WTC11 (cell line): Measurements from ENCODE around the gene PLEKHA6. TPM values are rescaled to one million over a fixed set of nuclear protein-coding genes. Genes with fewer than 3 reads are reported as not detected.
A peak's percentile ranks its signal among the peaks of the same experiment; 100 is the strongest.

Experiments used
- ATAC-seq: fragments of 200-7000 bp; cut with Tn5 transposase; 2 replicates; pipeline ENCODE4 v1.10.0; 2021; ENCODE audit warnings: mild to moderate bottlenecking, moderate library complexity
- CTCF ChIA-PET: fragments of 300-600 bp; sonication (Branson Sonifier 250); formaldehyde crosslinking; loops from one replicate; lab custom pipeline; 2021; ENCODE audit warnings: antibody characterized with exemption; lab: Charles Lee
- POLR2A ChIA-PET: fragments of 350-600 bp; sonication (Branson Sonifier 250); formaldehyde crosslinking; loops from one replicate; lab custom pipeline; 2021; ENCODE audit warnings: antibody characterized with exemption; lab: Charles Lee
- DNase-seq: peaks from one replicate; pipeline ENCODE4 v3.0.0; 2021; ENCODE audit warnings: low spot score
- H3K27ac Mint-ChIP-seq: 2 replicates; pipeline ENCODE4 v1.8.0; 2021; ENCODE audit warnings: mixed read lengths
- H3K27me3 Mint-ChIP-seq: 2 replicates; pipeline ENCODE4 v1.8.0; 2021; ENCODE audit warnings: low read depth, mild to moderate bottlenecking, moderate library complexity, mixed read lengths
- H3K36me3 Mint-ChIP-seq: 2 replicates; pipeline ENCODE4 v1.8.0; 2021; ENCODE audit warnings: mixed read lengths
- H3K4me1 Mint-ChIP-seq: 2 replicates; pipeline ENCODE4 v1.8.0; 2022; ENCODE audit warnings: mixed read lengths
- H3K4me3 Mint-ChIP-seq: 2 replicates; pipeline ENCODE4 v1.8.0; 2021; ENCODE audit warnings: mild to moderate bottlenecking, moderate library complexity, mixed read lengths
- H3K9me3 Mint-ChIP-seq: 2 replicates; pipeline ENCODE4 v1.8.0; 2021; ENCODE audit warnings: mixed read lengths
- CREM ChIP-seq: sonication (generic); formaldehyde crosslinking; IDR thresholded peaks from 2 replicates; pipeline ENCODE4 v1.8.1; 2022; ENCODE audit warnings: mild to moderate bottlenecking, missing genetic modification reagents, moderate library complexity
- CTCF ChIP-seq: fragments of 200-600 bp; IDR thresholded peaks from 2 replicates; pipeline ENCODE4 v1.8.0; 2022; ENCODE audit warnings: antibody characterized with exemption
- E2F4 ChIP-seq: sonication (generic); formaldehyde crosslinking; IDR thresholded peaks from 2 replicates; pipeline ENCODE4 v1.8.1; 2022; ENCODE audit warnings: low read depth, mild to moderate bottlenecking, moderate library complexity, missing genetic modification reagents, borderline replicate concordance
- HMGA2 ChIP-seq: fragments of 250-450 bp; sonication (Bioruptor Pico); IDR thresholded peaks from 2 replicates; pipeline ENCODE4 v1.4.0; 2021; ENCODE audit warnings: mild to moderate bottlenecking, moderate library complexity
- HMGXB4 ChIP-seq: sonication (generic); formaldehyde crosslinking; IDR thresholded peaks from 2 replicates; pipeline ENCODE4 v1.8.1; 2023; ENCODE audit warnings: mild to moderate bottlenecking, moderate library complexity, missing genetic modification reagents
- JAZF1 ChIP-seq: fragments of 250-450 bp; sonication (Bioruptor Pico); IDR thresholded peaks from 2 replicates; pipeline ENCODE4 v1.9.0; 2021; ENCODE audit warnings: moderate library complexity, mild to moderate bottlenecking, inconsistent platforms
- MXD4 ChIP-seq: fragments of 250-450 bp; sonication (Bioruptor Pico); IDR thresholded peaks from 2 replicates; pipeline ENCODE4 v1.8.0; 2021; ENCODE audit warnings: mild to moderate bottlenecking, moderate library complexity, borderline replicate concordance
- NFYB ChIP-seq: sonication (generic); formaldehyde crosslinking; conservative IDR thresholded peaks from 2 replicates; pipeline ENCODE4 v1.8.0; 2022; ENCODE audit warnings: low read depth, missing genetic modification reagents
- OVOL2 ChIP-seq: fragments of 250-450 bp; sonication (Bioruptor Pico); IDR thresholded peaks from 2 replicates; pipeline ENCODE4 v1.9.0; 2021; ENCODE audit warnings: mild to moderate bottlenecking, borderline replicate concordance
- PRDM15 ChIP-seq: sonication (generic); formaldehyde crosslinking; IDR thresholded peaks from 2 replicates; pipeline ENCODE4 v1.8.0; 2022; ENCODE audit warnings: missing genetic modification reagents
- SMAD4 ChIP-seq: sonication (generic); formaldehyde crosslinking; IDR thresholded peaks from 2 replicates; pipeline ENCODE4 v1.8.0; 2022; ENCODE audit warnings: mild to moderate bottlenecking, missing genetic modification reagents
- TEAD1 ChIP-seq: sonication (generic); formaldehyde crosslinking; IDR thresholded peaks from 2 replicates; pipeline ENCODE4 v1.8.0; 2022; ENCODE audit warnings: mild to moderate bottlenecking, missing genetic modification reagents
- TP53 ChIP-seq: sonication (generic); formaldehyde crosslinking; IDR thresholded peaks from 2 replicates; pipeline ENCODE4 v1.8.1; 2023; ENCODE audit warnings: mild to moderate bottlenecking, missing genetic modification reagents
- USF2 ChIP-seq: sonication (generic); formaldehyde crosslinking; IDR thresholded peaks from 2 replicates; pipeline ENCODE4 v1.8.1; 2023; ENCODE audit warnings: mild to moderate bottlenecking, missing genetic modification reagents, moderate library complexity
- ZNF219 ChIP-seq: sonication (generic); formaldehyde crosslinking; IDR thresholded peaks from 2 replicates; pipeline ENCODE4 v1.8.0; 2023; ENCODE audit warnings: missing genetic modification reagents, mild to moderate bottlenecking, borderline replicate concordance
- ZNF263 ChIP-seq: sonication (generic); formaldehyde crosslinking; IDR thresholded peaks from 2 replicates; pipeline ENCODE4 v1.8.1; 2022; ENCODE audit warnings: low read depth, mild to moderate bottlenecking, moderate library complexity, missing genetic modification reagents
- ZNF281 ChIP-seq: sonication (generic); formaldehyde crosslinking; IDR thresholded peaks from 2 replicates; pipeline ENCODE4 v1.8.0; 2023; ENCODE audit warnings: mild to moderate bottlenecking, missing genetic modification reagents
- ZNF425 ChIP-seq: fragments of 250-450 bp; sonication (Bioruptor Pico); conservative IDR thresholded peaks from 2 replicates; pipeline ENCODE4 v1.9.0; 2021; ENCODE audit warnings: mild to moderate bottlenecking
- total RNA-seq: library from RNA; stranded (reverse); gene quantifications from 3 replicates; pipeline ENCODE4 v1.2.3, GENCODE V29; 2021

PLEKHA6 gene
- total RNA-seq, 1 experiment from 2014 or later = 11.6 TPM

GRCh38 chr1:204222764-204223055 is 137.0 kb downstream of the PLEKHA6 start (continued):
- TF ChIP-seq E2F4 (CRISPR knock-in tag) = no peak
- no peak for TF ChIP-seq PRDM15 (CRISPR knock-in tag)
- TF ChIP-seq USF2 (CRISPR knock-in tag) = no peak
- no peak for TF ChIP-seq TEAD1 (CRISPR knock-in tag)

GRCh38 chr1:204222006-204222763 is 137.5 kb downstream of the PLEKHA6 start:
- no peak for ATAC-seq
- CTCF ChIA-PET = interaction anchor here (1.1 kb wide), 1 partner anchor 8 kb away, joined by 5 read pairs; the partner anchor contains the start of gene GOLT1A
- H3K36me3 Mint-ChIP-seq = no peaks in the 10 kb centered on the region
- no peaks in the 10 kb centered on the region for H3K9me3 Mint-ChIP-seq
- POLR2A ChIA-PET = no interaction called here
- peaks cover 12% of the 10 kb centered on the region for H3K4me1 Mint-ChIP-seq
- H3K27ac Mint-ChIP-seq = no peak overlapping the region
- no peak for TF ChIP-seq ZNF425
- TF ChIP-seq MXD4 (CRISPR knock-in tag) = no peak
- no peaks in the 10 kb centered on the region for H3K27me3 Mint-ChIP-seq
- no peak for DNase-seq
- no peak overlapping the region for H3K4me3 Mint-ChIP-seq

GRCh38 chr1:204221271-204221670 is 138.5 kb downstream of the PLEKHA6 start:
- H3K4me1 Mint-ChIP-seq = peaks cover 6% of the 10 kb centered on the region
- DNase-seq (no peak), ATAC-seq (peak; percentile 52)
- H3K27me3 Mint-ChIP-seq = no peaks in the 10 kb centered on the region
- POLR2A ChIA-PET = interaction anchor here (0.6 kb wide), 1 partner anchor 74 kb away, joined by 3 read pairs; no protein-coding TSS in a partner anchor
- CTCF ChIA-PET = interaction anchor here (0.6 kb wide), 1 partner anchor 139 kb away, joined by 3 read pairs; the partner anchor contains the start of gene PLEKHA6
- H3K9me3 Mint-ChIP-seq = no peaks in the 10 kb centered on the region
- H3K4me3 Mint-ChIP-seq = no peak overlapping the region
- H3K27ac Mint-ChIP-seq = no peak overlapping the region
- no peaks in the 10 kb centered on the region for H3K36me3 Mint-ChIP-seq
- TF ChIP-seq ZNF263 (CRISPR knock-in tag) = no peak
- TF ChIP-seq TP53 (CRISPR knock-in tag) = no peak
- TF ChIP-seq ZNF281 (CRISPR knock-in tag) = no peak
- no peak for TF ChIP-seq SMAD4 (CRISPR knock-in tag)
- TF ChIP-seq CTCF = no peak
- no peak for TF ChIP-seq ZNF219 (CRISPR knock-in tag)
- TF ChIP-seq NFYB (CRISPR knock-in tag) = no peak
- TF ChIP-seq HMGA2 (CRISPR knock-in tag) = no peak
- no peak for TF ChIP-seq HMGXB4 (CRISPR knock-in tag)
- no peak for TF ChIP-seq OVOL2 (CRISPR knock-in tag)
- TF ChIP-seq CREM = no peak
- no peak for TF ChIP-seq JAZF1 (CRISPR knock-in tag)
